HCT116 (cell line): ENCODE results near the gene HDAC7. TPM values are rescaled to one million over a fixed set of nuclear protein-coding genes. Genes with fewer than 3 reads are reported as not detected.

ENCODE experiments used
- ATAC-seq: fragments of 200-7000 bp; cut with Tn5 transposase; 2 replicates; pipeline ENCODE4 v1.9.1; 2020; ENCODE audit warnings: mild to moderate bottlenecking, moderate library complexity
- BruUV-seq: library from RNA; stranded (reverse); fragments of 400-500 nt; replicated peaks from 2 replicates; lab custom pipeline; 2021; lab: Mats Ljungman, UMichigan
- CTCF ChIA-PET: fragments of 300-600 bp; sonication (Branson Sonifier 250); formaldehyde crosslinking; loops from one replicate; lab custom pipeline; 2021; ENCODE audit warnings: antibody characterized with exemption; lab: Charles Lee
- POLR2A ChIA-PET: fragments of 300-600, 350-600 bp; sonication (Branson Sonifier 250); formaldehyde crosslinking; loops from one replicate; lab custom pipeline; 2021; ENCODE audit warnings: antibody characterized with exemption; lab: Charles Lee
- RAD21 ChIA-PET, 2 experiments: fragments of 300-600 bp; sonication (Branson Sonifier 250); formaldehyde crosslinking; loops; one replicate each; lab custom pipeline; 2023; ENCODE audit warnings: low total read pairs in 2 of 2; ENCODE audit not compliant: uncharacterized antibody in 2 of 2, unreplicated experiment in 2 of 2, low non-redundant PET in 1 of 2; lab: Charles Lee
- DNase-seq: peaks from one replicate; pipeline ENCODE4 v3.0.0-alpha.2; 2010; ENCODE audit warnings: low read depth, low spot score
- H2AFZ ChIP-seq: fragments of 200-600 bp; shearing (Covaris generic), sonication (generic); 2 replicates; pipeline ENCODE4 v1.6.1; 2017; ENCODE audit warnings: low read depth, mixed run types, mixed read lengths, antibody characterized with exemption, low read length; ENCODE audit not compliant: poor library complexity, severe bottlenecking
- H3K27ac ChIP-seq: 2 replicates; pipeline ENCODE4 v1.5.1; 2012; ENCODE audit warnings: low read depth, low read length
- H3K27me3 ChIP-seq: fragments of 200-600 bp; sonication (generic); 2 replicates; pipeline ENCODE4 v1.6.1; 2016; ENCODE audit warnings: mixed run types, low read length, mixed read lengths; ENCODE audit not compliant: insufficient read depth
- H3K36me3 ChIP-seq, 2 experiments: fragments of 200-500 bp in 1 of 2; fragments of 200-600 bp in 1 of 2; sonication (Bioruptor generic) in 1 of 2; sonication (generic) in 1 of 2; 2 replicates each; pipeline versions ENCODE4 v1.5.1 to v1.6.1; 2014 to 2016; ENCODE audit warnings: low read length in 2 of 2, inconsistent platforms in 1 of 2, mixed read lengths in 1 of 2, mixed run types in 1 of 2; ENCODE audit not compliant: insufficient read depth in 2 of 2, control insufficient read depth in 1 of 2
- H3K4me1 ChIP-seq, 2 experiments: fragments of 200-600 bp in 1 of 2; sonication (generic) in 1 of 2; 2 replicates each; pipeline versions ENCODE4 v1.5.1 to v1.6.1; 2012 to 2017; ENCODE audit warnings: low read length in 2 of 2, inconsistent platforms in 1 of 2, mild to moderate bottlenecking in 1 of 2, mixed read lengths in 1 of 2, mixed run types in 1 of 2, moderate library complexity in 1 of 2; ENCODE audit not compliant: insufficient read depth in 2 of 2, control insufficient read depth in 1 of 2
- H3K4me2 ChIP-seq: fragments of 200-600 bp; sonication (generic); 2 replicates; pipeline ENCODE4 v1.6.1; 2017; ENCODE audit warnings: mixed run types, low read length, mixed read lengths
- H3K4me3 ChIP-seq, 2 experiments: fragments of 200-600 bp in 1 of 2; sonication (generic) in 1 of 2; replicated peaks in 1 of 2; 2 replicates each; pipeline ENCODE4 v1.5.1; 2011 to 2016; ENCODE audit warnings: low read length in 2 of 2, control low read depth in 1 of 2, low read depth in 1 of 2, mild to moderate bottlenecking in 1 of 2, mixed read lengths in 1 of 2, mixed run types in 1 of 2
- H3K79me2 ChIP-seq: fragments of 200-600 bp; sonication (generic); 2 replicates; pipeline ENCODE4 v1.6.1; 2017; ENCODE audit warnings: mild to moderate bottlenecking, mixed run types, low read length, moderate library complexity, mixed read lengths; ENCODE audit not compliant: insufficient read depth
- H3K9ac ChIP-seq: fragments of 200-600 bp; sonication (generic); 2 replicates; pipeline ENCODE4 v1.6.1; 2016; ENCODE audit warnings: low read length, mixed read lengths
- H3K9me2 ChIP-seq: fragments of 200-600 bp; sonication (generic), shearing (Covaris generic); 2 replicates; pipeline ENCODE4 v1.6.1; 2017; ENCODE audit warnings: mixed run types, mild to moderate bottlenecking, moderate library complexity; ENCODE audit not compliant: insufficient read depth
- H3K9me3 ChIP-seq, 2 experiments: fragments of 200-500 bp in 1 of 2; fragments of 200-600 bp in 1 of 2; sonication (Bioruptor generic) in 1 of 2; sonication (generic) in 1 of 2; 2 replicates each; pipeline ENCODE4 v1.6.1; 2014 to 2017; ENCODE audit warnings: low read length in 2 of 2, mixed read lengths in 2 of 2, inconsistent platforms in 1 of 2, low read depth in 1 of 2, mild to moderate bottlenecking in 1 of 2, mixed run types in 1 of 2, moderate library complexity in 1 of 2; ENCODE audit not compliant: control insufficient read depth in 1 of 2, insufficient read depth in 1 of 2
- H4K20me1 ChIP-seq: fragments of 200-600 bp; sonication (generic), shearing (Covaris generic); 2 replicates; pipeline ENCODE4 v1.6.1; 2017; ENCODE audit warnings: mixed run types, mild to moderate bottlenecking, moderate library complexity; ENCODE audit not compliant: insufficient read depth
- CEBPB ChIP-seq: IDR thresholded peaks from 2 replicates; pipeline ENCODE4 v1.6.1; 2012; ENCODE audit warnings: low read depth
- EGR1 ChIP-seq: IDR thresholded peaks from 2 replicates; pipeline ENCODE4 v1.6.1; 2012; ENCODE audit warnings: low read depth
- EZH2phosphoT487 ChIP-seq: fragments of 200-600 bp; IDR thresholded peaks from 2 replicates; pipeline ENCODE4 v1.6.1; 2018; ENCODE audit warnings: antibody characterized with exemption, borderline replicate concordance
- FOSL1 ChIP-seq: IDR thresholded peaks from 2 replicates; pipeline ENCODE4 v1.6.1; 2012; ENCODE audit warnings: low read depth
- JUND ChIP-seq: IDR thresholded peaks from 2 replicates; pipeline ENCODE4 v1.6.1; 2012
- POLR2A ChIP-seq: IDR thresholded peaks from 2 replicates; pipeline ENCODE4 v1.7.0; 2011; ENCODE audit warnings: borderline replicate concordance; ENCODE audit not compliant: insufficient read depth, insufficient read length; ENCODE audit errors: extremely low read depth
- POLR2AphosphoS5 ChIP-seq: IDR thresholded peaks from 2 replicates; pipeline ENCODE4 v1.6.1; 2011; ENCODE audit warnings: mild to moderate bottlenecking, low read depth, low read length, moderate library complexity
- RAD21 ChIP-seq: IDR thresholded peaks from 2 replicates; pipeline ENCODE4 v1.6.1; 2012; ENCODE audit warnings: low read depth, mild to moderate bottlenecking
- SIN3A ChIP-seq: IDR thresholded peaks from 2 replicates; pipeline ENCODE4 v1.6.1; 2012; ENCODE audit warnings: low read depth
- SP1 ChIP-seq: IDR thresholded peaks from 2 replicates; pipeline ENCODE4 v1.6.1; 2012; ENCODE audit warnings: low read depth
- SRF ChIP-seq: IDR thresholded peaks from 2 replicates; pipeline ENCODE4 v1.6.1; 2012; ENCODE audit warnings: low read depth
- YY1 ChIP-seq: IDR thresholded peaks from 2 replicates; pipeline ENCODE4 v1.6.1; 2011; ENCODE audit warnings: low read length, low read depth, moderate library complexity, mild to moderate bottlenecking; ENCODE audit not compliant: insufficient replicate concordance; ENCODE audit errors: extremely low read depth
- ZFX ChIP-seq: fragments of 450-650 bp; IDR thresholded peaks from 2 replicates; pipeline ENCODE4 v1.6.1; 2017
- ZNF274 ChIP-seq: fragments of 200-500 bp; sonication (Bioruptor generic); IDR thresholded peaks from 2 replicates; pipeline ENCODE4 v1.6.1; 2014; ENCODE audit warnings: mild to moderate bottlenecking, low read depth, low read length, inconsistent platforms
- intact Hi-C: fragments of 100-400 bp; cut with micrococcal nuclease; formaldehyde crosslinking; loops from 2 replicates; pipeline ENCODE4 v1.10.0; 2022
- total RNA-seq: library from RNA; stranded (reverse); gene quantifications from one replicate; pipeline ENCODE4 v1.2.1, GENCODE V29; 2021; ENCODE audit not compliant: unreplicated experiment
- TF ChIP-seq, protein P1 (sequence below): IDR thresholded peaks from 2 replicates; pipeline ENCODE4 v1.6.1; 2012

The HDAC7 gene
- total RNA-seq, 1 experiment from 2014 or later: 38.1 TPM

DNA sequence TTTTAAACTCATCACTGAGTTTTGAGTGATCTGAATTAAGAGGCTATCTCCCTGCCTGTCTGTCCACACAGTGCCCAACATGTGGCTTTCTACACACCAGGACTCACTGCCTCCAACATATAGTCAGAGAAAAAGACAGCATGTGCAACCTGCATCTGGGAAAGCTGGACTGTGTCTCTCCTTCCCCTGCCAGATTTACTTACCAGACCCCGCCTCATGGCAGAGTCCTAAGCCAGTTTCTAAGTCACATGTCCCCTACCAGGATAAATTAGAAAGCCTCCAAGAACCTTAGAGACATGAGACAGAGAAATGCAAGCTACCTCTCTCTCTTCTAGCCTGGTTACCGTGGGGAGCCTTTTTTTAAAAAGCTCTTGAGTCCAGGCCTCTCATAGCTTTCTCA is 2.7 kb upstream of the HDAC7 start:
- no peak overlapping the region for H3K4me2 ChIP-seq
- no peak overlapping the region for H3K4me3 ChIP-seq
- no peak overlapping the region for H3K9ac ChIP-seq
- ChIA-PET POLR2A (no interaction called here), RAD21 (no interaction called here), CTCF (interaction anchor here (1.6 kb wide), 1 partner anchor 15 kb away, joined by 6 read pairs; no protein-coding TSS in a partner anchor)
- no peak overlapping the region for H2AFZ ChIP-seq
- DNase-seq (no peak), ATAC-seq (no peak)
- intact Hi-C loops: no loop called here
- no peaks in the 10 kb centered on the region for H3K27me3 ChIP-seq
- H3K79me2 ChIP-seq: peaks cover 24% of the 10 kb centered on the region
- TF ChIP-seq POLR2AphosphoS5: no peak
- no peak for TF ChIP-seq ZFX
- TF ChIP-seq SP1: no peak
- no peak for TF ChIP-seq EGR1
- TF ChIP-seq RAD21: no peak
- no peak for TF ChIP-seq ZNF274
- no peak for TF ChIP-seq SIN3A
- no peak for TF ChIP-seq YY1
- TF ChIP-seq SRF: no peak
- no peak for TF ChIP-seq JUND
- no peak for TF ChIP-seq POLR2A
- TF ChIP-seq CEBPB: no peak
- no peak for TF ChIP-seq EZH2phosphoT487
- TF ChIP-seq FOSL1: no peak
- TF ChIP-seq, protein P1, sequence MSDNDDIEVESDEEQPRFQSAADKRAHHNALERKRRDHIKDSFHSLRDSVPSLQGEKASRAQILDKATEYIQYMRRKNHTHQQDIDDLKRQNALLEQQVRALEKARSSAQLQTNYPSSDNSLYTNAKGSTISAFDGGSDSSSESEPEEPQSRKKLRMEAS: no peak
- peaks cover 39 to 59% of the 10 kb centered on the region in 2 experiments for H3K4me1 ChIP-seq
- no peaks in the 10 kb centered on the region for H4K20me1 ChIP-seq
- no peak overlapping the region for H3K27ac ChIP-seq
- H3K9me2 ChIP-seq: no peaks in the 10 kb centered on the region
- H3K9me3 ChIP-seq: no peaks in the 10 kb centered on the region
- BruUV-seq: no TSS peak
- H3K36me3 ChIP-seq: no peaks in the 10 kb centered on the region
